Osteocyte (in vitro differentiated cells): Measurements from ENCODE around the gene ZFP91. TPM values are rescaled to one million over a fixed set of nuclear protein-coding genes. Genes with fewer than 3 reads are reported as not detected.

ENCODE experiments used
- DNase-seq: peaks from one replicate; pipeline ENCODE4 v3.0.0; 2021; ENCODE audit warnings: mixed read lengths; ENCODE audit not compliant: unreplicated experiment; ENCODE audit errors: extremely low spot score
- H3K27ac Mint-ChIP-seq: one replicate; pipeline ENCODE4 v1.8.0; 2021; ENCODE audit warnings: mild to moderate bottlenecking, mixed read lengths; ENCODE audit not compliant: unreplicated experiment
- H3K27me3 Mint-ChIP-seq: one replicate; pipeline ENCODE4 v1.8.0; 2021; ENCODE audit warnings: mixed read lengths; ENCODE audit not compliant: unreplicated experiment
- H3K36me3 Mint-ChIP-seq: one replicate; pipeline ENCODE4 v1.8.0; 2021; ENCODE audit warnings: mixed read lengths; ENCODE audit not compliant: unreplicated experiment
- H3K4me1 Mint-ChIP-seq: one replicate; pipeline ENCODE4 v1.8.0; 2021; ENCODE audit warnings: mixed read lengths; ENCODE audit not compliant: unreplicated experiment
- H3K4me3 Mint-ChIP-seq: one replicate; pipeline ENCODE4 v1.8.0; 2021; ENCODE audit warnings: mild to moderate bottlenecking, moderate library complexity, mixed read lengths; ENCODE audit not compliant: unreplicated experiment
- H3K9me3 Mint-ChIP-seq: one replicate; pipeline ENCODE4 v1.8.0; 2021; ENCODE audit warnings: mixed read lengths; ENCODE audit not compliant: unreplicated experiment
- CTCF ChIP-seq: fragments of 200-600 bp; sonication (generic); IDR thresholded peaks from 2 replicates; pipeline ENCODE4 v1.5.0; 2021; ENCODE audit warnings: antibody characterized with exemption, mild to moderate bottlenecking, moderate library complexity
- long read RNA-seq: library from polyadenylated mRNA; unstranded; transcript quantifications from one replicate; pipeline ENCODE4 v2.0.0, GENCODE V29; 2021
- total RNA-seq: library from RNA; stranded (reverse); gene quantifications from 2 replicates; pipeline ENCODE4 v1.2.1, GENCODE V29; 2021

Gene ZFP91
- 55.4 and 56.7 TPM in 2 replicates for total RNA-seq
- long read RNA-seq, full-length matches to known transcripts: 1 of 3 reads
- long read RNA-seq, partial matches to known transcripts: 2 of 3 reads
- long read RNA-seq, other reads (novel, unspliced or antisense): 0 of 3 reads

- TF ChIP-seq CTCF: no peak
- peak within 1 kb of the TSS; percentile 99 for H3K4me3 Mint-ChIP-seq
- H3K9me3 Mint-ChIP-seq: no peaks in the 10 kb centered on the region
- H3K27ac Mint-ChIP-seq: peak within 1 kb of the TSS; percentile 99
- peak; percentile 98 for DNase-seq
- H3K36me3 Mint-ChIP-seq: no peaks in the 10 kb centered on the region
- peaks cover 51% of the 10 kb centered on the region for H3K4me1 Mint-ChIP-seq
- H3K27me3 Mint-ChIP-seq: no peaks in the 10 kb centered on the region
Observed at GRCh38 chr11:58578635-58579191, at the start of gene ZFP91. TSS of gene ZFP91 (plus strand) at chr11:58579063. CDS start at chr11:58579282, 219 bp downstream.

GRCh38 chr11:58530236-58530635 is 48.6 kb upstream of the ZFP91 start:
- DNase-seq: no peak
- TF ChIP-seq CTCF: no peak
- Mint-ChIP-seq H3K9me3 (no peaks in the 10 kb centered on the region), H3K4me1 (no peaks in the 10 kb centered on the region), H3K27ac (no peak overlapping the region), H3K27me3 (no peaks in the 10 kb centered on the region), H3K4me3 (no peak overlapping the region), H3K36me3 (peaks cover 37% of the 10 kb centered on the region)

DNA sequence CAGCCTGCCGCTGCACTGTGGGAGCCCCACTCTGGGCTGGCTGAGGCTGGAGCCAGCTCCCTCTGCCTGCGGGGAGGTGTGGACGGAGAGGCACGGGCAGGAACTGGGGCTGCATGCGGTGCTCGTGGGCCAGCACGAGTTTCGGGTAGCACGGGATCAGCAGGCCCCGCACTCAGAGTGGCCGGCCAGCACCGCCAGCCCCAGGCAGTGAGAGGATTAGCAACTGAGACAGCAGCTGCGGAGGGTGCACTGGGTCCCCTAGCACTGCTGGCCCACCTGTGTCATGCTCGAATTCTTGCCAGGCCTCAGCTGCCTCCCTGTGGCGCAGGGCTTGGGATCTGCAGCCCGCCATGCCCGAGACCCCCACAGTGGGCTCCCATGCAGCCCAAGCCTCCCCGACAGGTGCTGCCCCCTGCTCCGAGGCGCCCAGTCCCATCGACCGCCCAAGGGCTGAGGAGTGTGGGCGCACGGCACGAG is 47.0 kb upstream of the ZFP91 start:
- H3K4me3 Mint-ChIP-seq: no peak overlapping the region
- peaks cover 7% of the 10 kb centered on the region for H3K9me3 Mint-ChIP-seq
- no peak for TF ChIP-seq CTCF
- H3K36me3 Mint-ChIP-seq: peaks cover 43% of the 10 kb centered on the region
- no peaks in the 10 kb centered on the region for H3K27me3 Mint-ChIP-seq
- H3K27ac Mint-ChIP-seq: no peak overlapping the region
- H3K4me1 Mint-ChIP-seq: no peaks in the 10 kb centered on the region
- no peak for DNase-seq

DNA sequence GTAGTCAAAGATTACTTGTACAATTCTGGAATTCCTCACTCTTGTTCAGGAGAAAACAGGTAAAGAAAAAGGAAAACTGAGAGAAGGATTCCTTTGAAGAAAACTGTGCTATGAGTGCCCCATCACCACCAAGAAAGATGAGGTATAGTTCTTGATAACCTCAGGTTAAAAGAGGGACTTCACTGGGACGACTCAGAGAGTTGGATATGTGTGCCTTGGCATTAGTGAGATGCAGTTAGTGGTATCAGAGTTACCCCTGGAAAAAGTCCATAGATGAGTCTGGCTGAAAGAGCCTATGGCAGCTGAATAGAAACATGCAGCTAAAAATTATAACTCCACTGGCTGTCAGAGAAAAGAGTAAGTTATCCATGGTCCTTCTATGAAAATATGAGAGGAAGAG is 32.0 kb upstream of the ZFP91 start:
- Mint-ChIP-seq H3K4me1 (no peaks in the 10 kb centered on the region), H3K4me3 (no peak overlapping the region), H3K36me3 (peaks cover 56% of the 10 kb centered on the region), H3K9me3 (no peaks in the 10 kb centered on the region), H3K27ac (no peak overlapping the region), H3K27me3 (no peaks in the 10 kb centered on the region)
- TF ChIP-seq CTCF: no peak
- no peak for DNase-seq

DNA sequence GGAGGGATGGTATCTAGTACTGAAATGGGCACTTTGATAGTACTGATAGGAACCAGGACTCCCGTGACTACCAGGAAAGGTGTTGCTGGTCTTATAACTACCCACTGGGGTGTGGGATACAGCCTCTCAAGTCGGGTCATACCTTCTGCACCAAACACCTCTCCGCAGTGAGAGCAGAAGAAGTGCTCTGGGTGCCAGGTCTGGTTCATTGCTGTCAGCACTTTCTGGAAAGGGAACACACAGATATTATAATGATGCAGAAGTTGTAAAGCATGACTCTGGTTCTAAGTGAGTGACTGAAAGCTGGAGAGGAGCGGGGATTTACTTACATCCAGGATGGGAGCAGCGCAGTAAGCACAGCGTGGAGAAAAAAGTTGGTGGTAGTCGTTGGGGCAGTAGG is 29.2 kb upstream of the ZFP91 start:
- H3K27me3 Mint-ChIP-seq: no peaks in the 10 kb centered on the region
- no peak overlapping the region for H3K27ac Mint-ChIP-seq
- no peak for TF ChIP-seq CTCF
- H3K9me3 Mint-ChIP-seq: no peaks in the 10 kb centered on the region
- H3K36me3 Mint-ChIP-seq: peaks cover 69% of the 10 kb centered on the region
- H3K4me1 Mint-ChIP-seq: no peaks in the 10 kb centered on the region
- no peak overlapping the region for H3K4me3 Mint-ChIP-seq
- DNase-seq: no peak
